Neuron (in vitro differentiated cells): ENCODE results near the gene UBE2QL1.
"Not testable (repeated sequence)": the region's sequence is repeated elsewhere in the genome, so short reads cannot be mapped to it uniquely, and the experiment has no call there.

Source experiments
- H2AFZ ChIP-seq: one replicate; pipeline ENCODE4 v1.6.1; 2013; ENCODE audit warnings: low read depth, mild to moderate bottlenecking, inconsistent platforms, low read length, moderate library complexity
- H3K27me3 ChIP-seq: one replicate; pipeline ENCODE4 v1.6.1; 2013; ENCODE audit warnings: low read length; ENCODE audit not compliant: insufficient read depth
- H3K36me3 ChIP-seq: one replicate; pipeline ENCODE4 v1.6.1; 2013; ENCODE audit warnings: low read length; ENCODE audit not compliant: insufficient read depth
- H3K4me1 ChIP-seq: one replicate; pipeline ENCODE4 v1.6.1; 2013; ENCODE audit warnings: low read length; ENCODE audit not compliant: insufficient read depth
- H3K4me3 ChIP-seq: 2 replicates; pipeline ENCODE4 v1.5.1; 2013; ENCODE audit warnings: mild to moderate bottlenecking, low read length, moderate library complexity
- H3K9me3 ChIP-seq: one replicate; pipeline ENCODE4 v1.6.1; 2013; ENCODE audit warnings: low read length

Gene UBE2QL1

DNA sequence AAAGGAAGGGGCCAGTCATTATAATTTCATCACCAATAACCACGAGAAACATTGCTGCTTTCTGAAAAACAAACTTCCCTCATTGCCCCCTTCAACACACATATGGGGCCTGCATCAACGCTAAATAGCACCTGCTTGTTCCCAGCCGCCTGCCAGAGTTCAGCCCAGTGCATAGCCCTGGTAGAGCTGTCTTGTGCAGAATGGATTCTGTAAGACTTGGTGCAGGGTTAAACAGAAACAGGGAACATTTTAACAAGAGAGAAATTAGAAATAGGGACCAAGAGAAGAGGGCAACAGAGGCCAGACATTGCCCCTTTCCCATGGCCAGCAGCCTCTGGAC lies 56.7 kb downstream of the UBE2QL1 start:
- Histone ChIP-seq H3K4me1 (no peaks in the 10 kb centered on the region), H3K4me3 (no peak overlapping the region), H3K36me3 (no peaks in the 10 kb centered on the region), H3K27me3 (no peaks in the 10 kb centered on the region), H2AFZ (no peak overlapping the region), H3K9me3 (no peaks in the 10 kb centered on the region)

DNA sequence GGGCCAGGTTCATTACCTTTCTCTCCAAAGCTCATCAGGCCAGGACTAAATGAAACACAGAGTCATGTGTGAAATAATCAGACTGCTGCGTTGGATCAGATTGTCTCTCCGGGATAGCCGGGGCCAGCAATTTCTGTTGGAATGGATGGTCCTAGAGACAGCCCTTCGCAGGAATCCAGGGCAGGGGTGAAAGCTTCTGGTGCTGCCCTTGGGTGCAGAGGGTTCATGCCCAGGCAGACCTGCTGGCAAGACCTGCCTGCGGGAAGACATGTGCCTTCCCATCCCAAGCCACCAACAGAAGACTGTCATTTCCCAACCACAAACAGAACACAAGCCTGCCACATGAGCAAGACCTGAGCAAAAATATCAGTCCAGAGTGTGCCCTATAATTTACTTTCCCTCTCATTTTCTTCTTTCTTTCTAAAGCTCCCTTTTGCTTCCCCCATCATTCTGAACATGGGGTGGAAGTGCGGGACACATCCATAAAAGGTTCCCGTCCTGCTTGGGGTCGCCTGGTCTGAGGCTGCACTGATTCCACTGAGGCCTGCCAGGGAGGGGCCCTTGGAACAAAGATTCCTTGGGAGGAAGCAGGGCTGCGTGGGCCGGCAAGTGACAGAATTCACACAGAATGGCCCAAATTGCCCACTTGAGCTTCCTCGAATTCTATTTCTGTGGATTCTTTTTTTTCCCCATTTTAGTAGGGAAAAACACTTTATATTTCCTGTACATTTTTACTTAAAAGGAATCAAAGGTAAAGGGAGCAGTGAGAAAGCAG lies 57.3 kb downstream of the UBE2QL1 start:
- Histone ChIP-seq H2AFZ (no peak overlapping the region), H3K36me3 (no peaks in the 10 kb centered on the region), H3K27me3 (no peaks in the 10 kb centered on the region), H3K4me3 (no peak overlapping the region), H3K9me3 (no peaks in the 10 kb centered on the region), H3K4me1 (no peaks in the 10 kb centered on the region)

DNA sequence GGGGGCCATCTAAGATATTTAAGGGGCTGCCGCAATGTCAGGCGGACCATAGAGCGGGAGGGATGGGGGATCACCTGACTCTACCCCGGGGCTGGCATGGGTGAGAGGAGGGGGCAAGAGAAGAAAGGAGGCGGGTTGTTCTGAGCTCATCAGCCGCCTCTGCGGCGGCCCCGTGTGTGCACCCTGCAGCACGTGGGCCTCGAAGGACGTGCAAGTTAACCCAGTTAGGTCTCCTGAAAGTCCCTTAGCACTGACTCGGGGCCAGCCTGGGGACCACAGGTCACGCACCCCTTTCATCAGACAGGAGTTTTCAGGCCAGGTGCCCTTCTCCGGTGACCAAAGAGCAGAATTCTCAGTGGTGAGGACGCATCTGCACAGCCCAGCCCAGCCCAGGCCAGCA lies 58.0 kb downstream of the UBE2QL1 start:
- Histone ChIP-seq H3K4me3 (no peak overlapping the region), H2AFZ (no peak overlapping the region), H3K9me3 (no peaks in the 10 kb centered on the region), H3K4me1 (no peaks in the 10 kb centered on the region), H3K36me3 (no peaks in the 10 kb centered on the region), H3K27me3 (no peaks in the 10 kb centered on the region)

DNA sequence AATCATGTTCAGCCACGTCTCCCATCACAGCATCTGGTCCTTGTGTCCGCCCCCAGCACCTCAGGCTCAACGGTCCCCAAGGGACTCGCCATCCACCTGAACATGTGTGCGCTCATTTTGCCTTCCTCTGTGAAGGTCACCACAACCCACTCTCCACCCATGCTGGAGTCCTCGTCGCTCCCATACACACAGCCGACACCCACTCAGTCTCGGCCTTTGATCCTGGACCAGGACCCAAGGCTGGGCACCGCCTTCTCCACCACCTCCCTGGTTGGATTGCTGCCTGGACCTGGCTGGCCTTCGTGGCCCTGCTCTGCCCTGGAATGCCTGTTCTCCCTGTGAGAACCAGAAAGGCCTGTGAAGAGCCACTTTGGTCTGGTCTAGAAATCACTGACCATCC lies 60.3 kb downstream of the UBE2QL1 start:
- Histone ChIP-seq H3K4me3 (no peak overlapping the region), H3K36me3 (no peaks in the 10 kb centered on the region), H3K4me1 (no peaks in the 10 kb centered on the region), H3K27me3 (peaks cover under 1% of the 10 kb centered on the region), H3K9me3 (no peaks in the 10 kb centered on the region), H2AFZ (no peak overlapping the region)

DNA sequence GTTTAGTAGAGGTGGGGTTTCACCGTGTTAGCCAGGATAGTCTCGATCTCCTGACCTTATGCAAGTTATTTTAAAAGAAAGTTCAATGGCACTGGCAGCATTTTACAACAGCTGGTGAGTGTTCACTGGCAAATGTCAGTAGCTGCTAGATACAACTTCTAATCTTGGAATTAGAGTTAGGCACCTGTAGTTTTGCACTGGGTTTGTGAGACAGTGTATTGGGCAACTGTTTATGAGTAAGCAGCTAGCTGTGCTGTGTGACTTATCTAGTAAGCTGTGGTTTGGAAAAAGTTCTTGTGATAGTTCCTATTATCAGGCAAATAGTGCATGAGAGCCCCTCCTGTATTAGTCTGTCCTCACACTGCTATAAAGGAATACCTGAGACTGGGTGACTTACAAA lies 61.5 kb downstream of the UBE2QL1 start:
- H3K4me3 ChIP-seq: no peak overlapping the region
- no peak overlapping the region for H2AFZ ChIP-seq
- peaks cover 5% of the 10 kb centered on the region for H3K27me3 ChIP-seq

DNA sequence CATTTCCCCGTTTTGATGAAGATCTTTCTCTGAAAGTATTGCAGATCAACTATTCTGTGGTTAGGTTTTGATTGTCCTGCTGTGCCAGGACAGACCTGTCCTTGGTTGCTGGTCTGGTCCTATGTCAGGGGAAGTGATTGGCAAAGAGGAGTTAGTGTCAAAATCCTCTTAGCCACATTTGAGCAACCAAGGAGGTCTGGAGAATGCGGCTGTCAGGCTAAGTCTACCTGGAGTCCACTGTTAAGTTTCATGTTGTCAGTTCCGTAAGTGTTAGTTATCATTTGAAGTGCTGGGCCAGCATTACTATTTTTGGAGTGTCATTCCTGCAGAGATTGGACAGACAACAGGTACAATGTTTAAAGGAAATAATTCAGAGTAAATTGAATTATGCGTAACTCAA lies 62.3 kb downstream of the UBE2QL1 start:
- Histone ChIP-seq H2AFZ (no peak overlapping the region), H3K9me3 (no peaks in the 10 kb centered on the region), H3K4me1 (no peaks in the 10 kb centered on the region), H3K4me3 (no peak overlapping the region), H3K36me3 (no peaks in the 10 kb centered on the region), H3K27me3 (peaks cover 5% of the 10 kb centered on the region)

More for the DNA sequence above, 61.5 kb downstream of the UBE2QL1 start:
- no peaks in the 10 kb centered on the region for H3K4me1 ChIP-seq
- no peaks in the 10 kb centered on the region for H3K9me3 ChIP-seq
- H3K36me3 ChIP-seq: no peaks in the 10 kb centered on the region

DNA sequence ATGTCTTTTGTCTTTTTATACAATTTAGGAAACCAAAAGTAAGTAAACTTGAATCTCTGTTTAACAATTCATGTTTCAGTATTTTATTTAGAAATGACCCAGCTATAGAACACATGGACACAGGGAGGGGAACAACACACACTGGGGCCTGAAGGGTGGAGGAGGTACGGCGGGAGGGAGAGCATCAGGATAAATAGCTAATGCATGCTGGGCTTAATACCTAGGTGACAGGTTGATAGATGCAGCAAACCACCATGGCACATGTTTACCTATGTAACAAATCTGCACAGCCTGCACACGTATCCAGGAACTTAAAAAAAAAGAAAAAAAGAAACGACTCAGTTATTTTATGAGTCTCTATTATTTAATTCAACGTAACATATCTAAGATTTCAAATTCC lies 67.2 kb downstream of the UBE2QL1 start:
- H3K4me3 ChIP-seq, H3K9me3 ChIP-seq, H3K4me1 ChIP-seq, H3K27me3 ChIP-seq, H2AFZ ChIP-seq, H3K36me3 ChIP-seq: not testable (repeated sequence)

DNA sequence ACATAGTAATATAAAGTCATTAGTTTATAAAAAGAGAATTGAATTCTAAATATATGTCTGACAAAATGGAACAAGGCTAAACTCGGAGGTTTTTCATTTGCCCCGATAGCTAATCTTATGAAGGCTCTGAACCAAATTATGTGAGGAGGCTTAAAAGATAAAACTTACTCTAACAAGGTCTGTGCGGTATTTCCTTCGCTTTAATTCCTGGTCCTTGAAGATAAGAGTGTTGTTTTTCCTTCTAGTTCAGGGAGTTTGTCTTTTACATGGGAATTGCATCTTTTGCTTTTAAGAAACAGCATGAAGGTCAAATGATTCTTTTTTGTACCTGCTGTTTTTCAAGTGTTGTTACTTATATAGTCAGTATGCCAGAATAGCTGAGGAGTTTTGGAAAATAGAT lies 68.2 kb downstream of the UBE2QL1 start:
- Histone ChIP-seq H3K4me1 (no peaks in the 10 kb centered on the region), H3K4me3 (no peak overlapping the region), H3K9me3 (no peaks in the 10 kb centered on the region), H2AFZ (no peak overlapping the region), H3K36me3 (no peaks in the 10 kb centered on the region), H3K27me3 (peaks cover 17% of the 10 kb centered on the region)

DNA sequence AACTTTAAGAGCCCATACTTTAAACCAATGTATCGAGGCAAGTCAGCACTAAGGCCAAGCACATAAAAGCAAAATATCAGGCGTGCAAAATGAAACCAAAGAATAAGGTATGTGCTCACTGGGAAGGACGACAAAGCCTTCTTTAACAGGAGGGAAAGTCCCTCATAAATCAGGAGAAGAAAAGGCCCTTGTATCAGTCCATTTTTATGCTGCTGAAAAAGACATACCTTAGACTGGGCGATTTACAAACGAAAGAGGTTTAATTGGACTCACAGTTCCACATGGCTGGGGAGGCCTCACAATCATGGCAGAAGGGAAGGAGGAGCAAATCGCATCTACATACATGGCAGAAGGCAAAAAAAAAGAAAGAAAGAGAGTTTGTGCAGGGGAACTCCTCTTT lies 68.9 kb downstream of the UBE2QL1 start:
- Histone ChIP-seq H3K9me3 (no peaks in the 10 kb centered on the region), H3K4me3 (no peak overlapping the region), H3K4me1 (no peaks in the 10 kb centered on the region), H3K36me3 (no peaks in the 10 kb centered on the region), H3K27me3 (peaks cover 21% of the 10 kb centered on the region), H2AFZ (no peak overlapping the region)

DNA sequence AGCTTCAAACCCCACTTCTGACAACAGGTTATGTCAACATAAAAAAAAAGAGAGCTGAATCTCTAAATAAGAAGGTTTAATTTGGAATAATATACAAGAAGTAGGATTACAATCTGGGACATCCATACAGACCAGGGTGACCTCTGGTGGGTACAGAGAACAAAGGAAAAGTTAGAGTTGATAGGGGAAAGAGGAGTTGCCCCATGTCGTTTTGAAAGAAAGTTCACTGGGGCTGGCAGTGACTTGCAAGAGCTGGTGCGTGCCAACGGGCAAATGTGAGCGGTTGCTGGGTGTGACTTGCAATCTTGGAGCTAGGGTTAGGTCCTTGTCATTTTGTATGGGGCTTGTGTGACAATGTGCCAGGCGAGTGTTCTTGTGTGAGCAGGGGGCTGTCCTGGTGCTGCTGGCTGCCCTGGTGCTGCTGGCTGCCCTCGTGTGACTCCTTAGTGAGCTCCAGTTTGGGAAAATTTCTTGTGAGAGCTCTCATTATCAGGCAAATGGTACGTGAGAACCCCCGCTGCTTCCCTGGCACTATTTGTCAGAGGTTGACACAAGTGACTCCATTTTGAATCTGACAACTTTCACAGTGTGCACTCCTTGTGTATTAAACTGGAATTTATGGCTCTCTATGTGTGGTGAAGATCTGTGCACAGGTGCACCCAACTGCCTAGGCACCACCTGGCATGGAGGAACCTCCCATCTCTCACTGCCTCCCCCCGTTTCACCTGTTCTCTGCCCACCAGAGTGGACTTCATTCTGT lies 69.8 kb downstream of the UBE2QL1 start:
- Histone ChIP-seq H3K36me3 (no peaks in the 10 kb centered on the region), H3K27me3 (peaks cover 22% of the 10 kb centered on the region), H3K4me1 (no peaks in the 10 kb centered on the region), H3K9me3 (no peaks in the 10 kb centered on the region), H2AFZ (no peak overlapping the region), H3K4me3 (no peak overlapping the region)

DNA sequence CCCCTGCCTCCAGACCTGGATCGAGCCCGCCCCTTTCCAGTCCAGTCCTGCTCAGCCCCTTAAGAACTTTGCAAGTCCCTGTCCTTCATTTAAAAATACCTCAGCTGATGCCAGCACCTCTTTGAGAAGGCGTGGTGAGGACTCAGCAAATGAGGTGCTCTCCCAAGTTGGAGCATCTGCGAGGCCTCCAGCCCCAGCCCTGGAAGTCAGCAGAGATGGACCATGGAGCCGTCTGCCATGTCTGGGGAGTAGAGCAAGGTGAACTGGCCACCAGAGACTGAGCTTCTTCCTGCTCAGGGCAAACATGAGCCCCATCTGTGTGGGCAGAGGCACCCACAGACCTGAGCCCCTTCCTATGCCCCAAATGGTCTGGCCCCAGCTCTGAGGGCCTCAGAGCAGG lies 71.5 kb downstream of the UBE2QL1 start:
- peaks cover 17% of the 10 kb centered on the region for H3K27me3 ChIP-seq
- H2AFZ ChIP-seq: no peak overlapping the region
- no peaks in the 10 kb centered on the region for H3K4me1 ChIP-seq
- H3K9me3 ChIP-seq: no peaks in the 10 kb centered on the region
- no peak overlapping the region for H3K4me3 ChIP-seq
- H3K36me3 ChIP-seq: no peaks in the 10 kb centered on the region

DNA sequence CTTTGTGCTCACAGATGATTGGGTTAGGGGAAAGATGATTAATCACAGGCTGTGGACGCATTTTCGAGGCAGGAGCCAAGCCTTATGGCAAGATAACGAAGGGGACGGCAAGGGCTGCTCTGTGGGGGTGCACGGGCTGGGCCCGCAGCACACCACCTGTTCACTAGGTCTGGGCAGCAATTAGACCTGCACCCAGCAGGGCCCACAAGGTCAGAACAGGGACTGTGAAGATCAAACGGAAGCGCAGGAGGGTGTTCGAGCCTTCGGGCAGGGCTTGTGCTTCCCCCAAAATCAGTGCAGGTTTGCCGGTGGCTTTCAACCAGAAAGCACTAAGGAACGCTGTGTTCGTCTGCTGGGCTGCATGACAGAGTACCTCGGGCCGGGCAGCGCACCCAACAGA lies 73.7 kb downstream of the UBE2QL1 start:
- H3K9me3 ChIP-seq: no peaks in the 10 kb centered on the region
- no peaks in the 10 kb centered on the region for H3K36me3 ChIP-seq
- H3K4me1 ChIP-seq: no peaks in the 10 kb centered on the region
- H3K27me3 ChIP-seq: peaks cover 17% of the 10 kb centered on the region
- H3K4me3 ChIP-seq: no peak overlapping the region
- no peak overlapping the region for H2AFZ ChIP-seq

DNA sequence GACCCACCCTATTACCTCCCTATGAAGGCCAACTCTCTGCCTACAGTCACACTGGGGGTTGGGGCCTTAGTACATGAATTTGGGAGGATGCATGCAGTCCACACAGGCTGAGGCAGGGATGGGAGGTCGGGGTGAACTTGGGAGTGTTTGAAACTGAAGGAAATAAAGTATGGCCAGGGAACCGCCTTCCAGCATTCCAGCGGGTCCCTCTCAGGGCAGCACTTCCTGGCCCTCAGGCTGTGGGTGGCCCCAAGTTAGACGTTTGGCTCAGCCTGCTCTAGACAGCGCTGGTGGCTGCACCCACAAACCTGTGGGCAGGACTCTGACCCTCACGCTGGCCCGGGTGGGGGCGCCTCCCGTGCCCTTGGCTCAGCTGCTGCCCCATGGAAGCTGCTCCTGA lies 74.3 kb downstream of the UBE2QL1 start:
- H3K4me1 ChIP-seq: no peaks in the 10 kb centered on the region
- H2AFZ ChIP-seq: no peak overlapping the region
- H3K36me3 ChIP-seq: no peaks in the 10 kb centered on the region
- H3K4me3 ChIP-seq: no peak overlapping the region
- H3K27me3 ChIP-seq: peaks cover 17% of the 10 kb centered on the region
- H3K9me3 ChIP-seq: no peaks in the 10 kb centered on the region

DNA sequence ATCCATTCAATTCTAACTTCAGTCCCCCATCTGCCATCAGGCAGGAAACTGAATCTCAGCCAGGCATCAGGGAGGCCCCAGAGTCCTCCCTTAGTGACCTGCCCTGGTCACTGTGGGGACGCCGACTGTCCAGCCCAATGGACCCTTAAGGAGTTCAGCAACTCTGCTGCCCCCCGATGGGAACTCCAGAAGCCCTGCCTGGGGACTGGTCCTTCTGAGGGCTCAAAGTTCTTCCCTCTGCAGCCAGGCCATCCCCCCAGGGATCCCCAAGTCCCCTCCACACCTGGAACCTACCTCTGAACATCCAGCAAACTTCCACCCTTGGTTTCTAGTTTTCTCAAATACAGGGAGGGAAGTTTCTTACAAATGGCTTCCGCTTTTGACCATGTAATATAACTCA lies 76.8 kb downstream of the UBE2QL1 start:
- Histone ChIP-seq H3K36me3 (no peaks in the 10 kb centered on the region), H3K4me1 (no peaks in the 10 kb centered on the region), H3K27me3 (peaks cover 16% of the 10 kb centered on the region), H2AFZ (no peak overlapping the region), H3K4me3 (no peak overlapping the region), H3K9me3 (no peaks in the 10 kb centered on the region)
